RWPE2 (cell line): Measurements from ENCODE around the gene AKAP8L.

ENCODE experiments used
- ATAC-seq: fragments of 200-7000 bp; cut with Tn5 transposase; 3 replicates; pipeline ENCODE4 v1.9.1; 2021; ENCODE audit warnings: low read depth
- DNase-seq: peaks from one replicate; pipeline ENCODE4 v3.0.0-alpha.2; 2020; ENCODE audit warnings: low spot score
- H3K27ac ChIP-seq: fragments of 450-650 bp; 2 replicates; pipeline ENCODE4 v1.5.1; 2017; ENCODE audit warnings: mild to moderate bottlenecking; ENCODE audit not compliant: poor library complexity, severe bottlenecking
- H3K27me3 ChIP-seq: fragments of 250-450 bp; sonication (Bioruptor Pico); 2 replicates; pipeline ENCODE4 v1.5.1; 2021; ENCODE audit warnings: mild to moderate bottlenecking, moderate library complexity; ENCODE audit not compliant: insufficient read depth, poor library complexity, severe bottlenecking
- H3K36me3 ChIP-seq: fragments of 250-450 bp; sonication (Bioruptor Pico); 2 replicates; pipeline ENCODE4 v1.5.1; 2020; ENCODE audit warnings: low read depth, mild to moderate bottlenecking, moderate library complexity
- H3K4me1 ChIP-seq: fragments of 250-450 bp; sonication (Bioruptor Pico); 2 replicates; pipeline ENCODE4 v1.5.1; 2021; ENCODE audit warnings: mild to moderate bottlenecking, moderate library complexity; ENCODE audit not compliant: insufficient read depth, poor library complexity, severe bottlenecking
- H3K4me3 ChIP-seq: fragments of 250-450 bp; sonication (Bioruptor Pico); 2 replicates; pipeline ENCODE4 v1.5.1; 2021; ENCODE audit warnings: mild to moderate bottlenecking, moderate library complexity; ENCODE audit not compliant: severe bottlenecking
- H3K9me3 ChIP-seq: fragments of 250-450 bp; sonication (Bioruptor Pico); 2 replicates; pipeline ENCODE4 v1.5.1; 2021; ENCODE audit warnings: mild to moderate bottlenecking, moderate library complexity; ENCODE audit not compliant: severe bottlenecking
- CTCF ChIP-seq: fragments of 450-650 bp; IDR thresholded peaks from one replicate; pipeline ENCODE4 v1.5.1; 2017; ENCODE audit warnings: mild to moderate bottlenecking, moderate library complexity; ENCODE audit not compliant: poor library complexity, severe bottlenecking

The AKAP8L gene

GRCh38 chr19:15452111-15453047 is 33.6 kb upstream of the AKAP8L start:
- H3K4me3 ChIP-seq: no peak overlapping the region
- H3K36me3 ChIP-seq: no peaks in the 10 kb centered on the region

GRCh38 chr19:15450528-15450890 is 31.7 kb upstream of the AKAP8L start:
- H3K9me3 ChIP-seq: no peaks in the 10 kb centered on the region
- no peak overlapping the region for H3K4me3 ChIP-seq
- no peaks in the 10 kb centered on the region for H3K27me3 ChIP-seq
- H3K27ac ChIP-seq: no peak overlapping the region
- DNase-seq: no peak
- H3K4me1 ChIP-seq: no peaks in the 10 kb centered on the region
- no peaks in the 10 kb centered on the region for H3K36me3 ChIP-seq
- ATAC-seq: no peak
- no peak for TF ChIP-seq CTCF

More at GRCh38 chr19:15452111-15453047, 33.6 kb upstream of the AKAP8L start:
- no peak overlapping the region for H3K27ac ChIP-seq
- DNase-seq (peak; percentile 83), ATAC-seq (peak; percentile 48)
- TF ChIP-seq CTCF: no peak
- H3K4me1 ChIP-seq: no peaks in the 10 kb centered on the region
- peaks cover 12% of the 10 kb centered on the region for H3K27me3 ChIP-seq
- H3K9me3 ChIP-seq: no peaks in the 10 kb centered on the region

- peak within 1 kb of the TSS; percentile 15 for H3K27ac ChIP-seq
Measured at GRCh38 chr19:15449620-15450527, 31.1 kb upstream of the AKAP8L start, which contains the start of gene WIZ. WIZ (minus strand) TSS chr19:15449956; CDS start chr19:15448307, 1,649 bp downstream.

GRCh38 chr19:15448778-15449619 is 30.2 kb upstream of the AKAP8L start:
- no peak for ATAC-seq
- no peaks in the 10 kb centered on the region for H3K27me3 ChIP-seq
- H3K4me3 ChIP-seq: peak overlapping the region; percentile 74
- TF ChIP-seq CTCF: no peak
- no peaks in the 10 kb centered on the region for H3K4me1 ChIP-seq
- DNase-seq: no peak
- H3K36me3 ChIP-seq: no peaks in the 10 kb centered on the region
- H3K9me3 ChIP-seq: no peaks in the 10 kb centered on the region
- H3K27ac ChIP-seq: peak overlapping the region; percentile 15

More at GRCh38 chr19:15449620-15450527, 31.1 kb upstream of the AKAP8L start, which contains the start of gene WIZ:
- DNase-seq (peak; percentile 74), ATAC-seq (no peak)
- H3K4me3 ChIP-seq: peak within 1 kb of the TSS; percentile 74
- no peaks in the 10 kb centered on the region for H3K27me3 ChIP-seq
- no peaks in the 10 kb centered on the region for H3K4me1 ChIP-seq
- no peaks in the 10 kb centered on the region for H3K36me3 ChIP-seq
- no peaks in the 10 kb centered on the region for H3K9me3 ChIP-seq
- no peak for TF ChIP-seq CTCF
